Left ventricle myocardium superior (tissue), 1 donor: ENCODE data around the gene GALNT9. TPM values are rescaled to one million over a fixed set of nuclear protein-coding genes. Genes with fewer than 3 reads are reported as not detected.

Source experiments
- ATAC-seq: fragments of 200-7000 bp; cut with Tn5 transposase; one replicate; pipeline ENCODE4 v1.9.1; 2020; ENCODE audit warnings: mild to moderate bottlenecking, moderate library complexity
- DNase-seq: peaks from one replicate; pipeline ENCODE4 v3.0.0-alpha.2; 2020
- intact Hi-C: fragments of 100-400 bp; cut with micrococcal nuclease; formaldehyde crosslinking; loops from one replicate; pipeline ENCODE4 v1.11.0; 2022
- total RNA-seq: library from RNA; stranded (reverse); fragmentation: NEBNext Ultra II Directional; extraction: Animal tissue kit (Norgen Biotek cat#: 25700); gene quantifications from one replicate; pipeline ENCODE4 v1.2.1, GENCODE V29; 2021
- donor health status: DM: no; HTN: yes; CAD: no; lungs with severe emphysema.

GALNT9 gene
- total RNA-seq, 1 donor from 2014 or later = 1.6 TPM

- DNase-seq = no peak
- ATAC-seq = no peak
- intact Hi-C loops = no loop called here
Observed at GRCh38 chr12:132330549-132330881, 1.1 kb upstream of the GALNT9 start.

- no peak for DNase-seq
- intact Hi-C loops = no loop called here
- ATAC-seq = no peak
Observed at GRCh38 chr12:132329720-132330548, 545 bp upstream of the GALNT9 start.

- DNase-seq = no peak
- no peak for ATAC-seq
- intact Hi-C loops = no loop called here
Observed at GRCh38 chr12:132328282-132329029, 933 bp downstream of the GALNT9 start.

GRCh38 chr12:132327336-132328171 lies 1.8 kb downstream of the GALNT9 start:
- DNase-seq (no peak), ATAC-seq (peak; percentile 75)
- intact Hi-C loops = no loop called here

- ATAC-seq (no peak), DNase-seq (no peak)
- intact Hi-C loops = no loop called here
Observed at GRCh38 chr12:132326646-132327045, 2.7 kb downstream of the GALNT9 start.

GRCh38 chr12:132325733-132326130 lies 3.7 kb downstream of the GALNT9 start:
- DNase-seq (no peak), ATAC-seq (no peak)
- intact Hi-C loops = no loop called here

GRCh38 chr12:132324841-132325732 lies 4.3 kb downstream of the GALNT9 start:
- no peak for DNase-seq
- intact Hi-C loops = no loop called here
- ATAC-seq = no peak

DNA sequence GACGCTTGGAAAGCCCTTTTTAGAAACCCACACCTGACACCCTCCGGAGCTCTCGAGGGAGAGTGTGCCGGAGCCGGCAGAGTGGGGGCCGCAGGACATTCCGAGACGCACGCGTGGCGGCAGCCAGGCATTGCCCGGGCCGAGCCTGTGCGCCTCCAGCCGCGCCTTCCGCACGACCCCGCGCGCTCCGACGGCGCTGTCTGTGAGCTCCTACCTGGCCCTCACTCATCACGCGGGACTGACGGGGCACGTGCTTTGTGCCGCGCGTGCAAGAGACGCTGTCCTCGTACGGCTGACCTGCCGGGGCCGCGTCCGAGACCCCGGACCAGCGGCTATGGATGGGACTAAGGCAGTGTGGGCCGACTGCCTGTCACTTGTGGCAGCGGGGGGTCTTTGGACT lies 5.2 kb downstream of the GALNT9 start:
- intact Hi-C loops = no loop called here
- ATAC-seq = no peak
- no peak for DNase-seq

GRCh38 chr12:132323171-132324010 lies 6.0 kb downstream of the GALNT9 start:
- intact Hi-C loops = no loop called here
- ATAC-seq (no peak), DNase-seq (no peak)

- intact Hi-C loops = no loop called here
- ATAC-seq (no peak), DNase-seq (peak; percentile 15)
Observed at GRCh38 chr12:132322206-132323132, 6.9 kb downstream of the GALNT9 start.

DNA sequence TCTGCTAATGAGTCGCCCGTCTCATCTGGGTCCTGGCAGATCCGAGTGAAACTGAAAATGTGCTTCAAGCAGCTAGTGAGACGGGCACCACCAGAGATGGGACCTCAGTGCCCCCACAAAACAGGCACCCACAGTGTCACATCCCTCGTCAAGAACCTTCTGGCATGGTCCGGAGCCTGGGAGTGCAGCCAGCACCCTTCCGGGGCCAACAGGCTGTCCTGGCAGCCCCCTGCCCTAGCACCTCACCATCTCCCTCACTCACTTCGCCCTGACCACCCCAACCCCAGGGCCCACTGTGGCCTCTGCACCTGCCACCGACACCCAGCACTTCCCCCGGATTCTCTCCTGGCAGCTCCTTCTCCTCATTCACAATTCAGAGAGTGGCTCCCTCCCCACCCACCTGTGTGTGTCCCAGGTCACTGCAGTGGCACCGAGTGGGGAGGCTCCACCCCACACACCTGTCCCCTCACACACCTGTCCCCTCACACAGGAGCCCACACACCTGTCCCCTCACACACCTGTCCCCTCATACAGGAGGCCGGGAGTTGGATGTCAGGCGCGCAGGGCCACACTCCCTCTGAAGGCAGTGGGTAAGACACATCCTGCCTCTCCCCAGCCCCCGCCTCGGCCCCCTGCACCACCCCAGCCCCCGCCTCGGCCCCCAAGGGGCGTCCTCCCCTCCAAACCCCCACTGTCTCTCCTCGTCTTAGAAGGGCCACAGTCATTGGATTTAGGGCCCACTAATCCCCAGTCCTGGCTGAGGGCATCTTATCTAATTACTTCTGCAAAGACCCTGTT lies 7.9 kb downstream of the GALNT9 start:
- no peak for ATAC-seq
- DNase-seq = peak; percentile 12
- intact Hi-C loops = no loop called here

DNA sequence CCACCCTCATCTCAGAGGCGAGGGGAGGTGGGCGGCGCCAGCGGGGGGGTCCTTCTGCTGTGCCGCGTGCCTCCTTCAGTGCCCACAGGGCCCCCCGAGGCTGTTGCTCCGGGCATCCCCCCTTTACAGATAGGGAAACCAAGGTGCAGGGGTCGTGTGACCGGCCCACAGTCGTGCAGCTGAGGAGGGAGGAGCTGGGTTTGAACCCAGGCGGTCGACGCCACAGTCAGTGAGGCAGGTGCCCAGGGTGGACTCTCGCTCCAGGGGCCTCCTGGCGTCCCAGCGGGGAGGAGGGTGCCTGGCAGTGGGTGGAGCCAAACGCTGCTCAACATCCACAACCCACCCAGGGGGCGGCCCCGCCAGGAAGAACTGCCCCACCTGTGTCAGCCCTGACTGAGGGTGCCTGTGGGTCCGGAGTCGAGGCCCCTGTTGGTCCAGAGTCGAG lies 8.6 kb downstream of the GALNT9 start:
- ATAC-seq (no peak), DNase-seq (peak; percentile 15)
- intact Hi-C loops = no loop called here

GRCh38 chr12:132319991-132320570 lies 9.3 kb downstream of the GALNT9 start:
- DNase-seq (peak; percentile 8), ATAC-seq (no peak)
- intact Hi-C loops = no loop called here

DNA sequence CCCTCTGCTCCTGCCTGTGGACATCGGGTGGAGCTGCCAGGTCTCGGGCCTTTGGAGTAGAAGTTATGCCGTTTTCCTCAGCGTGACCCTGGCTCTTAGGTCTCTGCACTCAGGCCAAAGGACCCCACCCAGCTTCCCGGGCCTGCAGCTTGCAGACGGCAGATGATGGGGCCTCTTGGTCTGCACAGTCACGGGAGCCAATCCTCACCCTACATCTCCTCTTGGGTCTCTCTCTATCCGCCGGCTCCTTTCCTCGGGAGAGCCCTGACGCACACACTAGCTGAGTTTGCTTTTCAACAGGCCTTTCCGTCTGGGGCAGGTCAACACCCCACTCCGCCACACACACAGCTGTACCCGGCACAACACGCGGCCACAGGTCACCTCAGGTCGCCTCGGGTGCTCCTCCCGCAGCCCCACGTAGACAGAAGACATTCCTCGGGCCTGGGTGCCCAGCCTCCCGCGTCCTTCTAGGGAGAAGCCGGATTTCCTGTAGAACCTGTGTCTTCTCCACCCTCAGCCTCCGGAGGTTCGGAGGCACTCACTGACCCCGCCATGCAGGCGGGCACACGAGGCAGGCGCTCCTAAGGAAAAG lies 9.9 kb downstream of the GALNT9 start:
- intact Hi-C loops = no loop called here
- ATAC-seq (no peak), DNase-seq (peak; percentile 6)

GRCh38 chr12:132318618-132319033 lies 10.8 kb downstream of the GALNT9 start:
- ATAC-seq = no peak
- DNase-seq = no peak
- intact Hi-C loops = no loop called here
